GM18867 (cell line): ENCODE data around the gene FAM110D.

ENCODE experiments used
- ATAC-seq: cut with Tn5 transposase; IDR thresholded peaks from one replicate; pipeline ENCODE4 v1.9.1; 2021; ENCODE audit warnings: mild to moderate bottlenecking, moderate library complexity; ENCODE audit not compliant: unreplicated experiment

Gene FAM110D

DNA sequence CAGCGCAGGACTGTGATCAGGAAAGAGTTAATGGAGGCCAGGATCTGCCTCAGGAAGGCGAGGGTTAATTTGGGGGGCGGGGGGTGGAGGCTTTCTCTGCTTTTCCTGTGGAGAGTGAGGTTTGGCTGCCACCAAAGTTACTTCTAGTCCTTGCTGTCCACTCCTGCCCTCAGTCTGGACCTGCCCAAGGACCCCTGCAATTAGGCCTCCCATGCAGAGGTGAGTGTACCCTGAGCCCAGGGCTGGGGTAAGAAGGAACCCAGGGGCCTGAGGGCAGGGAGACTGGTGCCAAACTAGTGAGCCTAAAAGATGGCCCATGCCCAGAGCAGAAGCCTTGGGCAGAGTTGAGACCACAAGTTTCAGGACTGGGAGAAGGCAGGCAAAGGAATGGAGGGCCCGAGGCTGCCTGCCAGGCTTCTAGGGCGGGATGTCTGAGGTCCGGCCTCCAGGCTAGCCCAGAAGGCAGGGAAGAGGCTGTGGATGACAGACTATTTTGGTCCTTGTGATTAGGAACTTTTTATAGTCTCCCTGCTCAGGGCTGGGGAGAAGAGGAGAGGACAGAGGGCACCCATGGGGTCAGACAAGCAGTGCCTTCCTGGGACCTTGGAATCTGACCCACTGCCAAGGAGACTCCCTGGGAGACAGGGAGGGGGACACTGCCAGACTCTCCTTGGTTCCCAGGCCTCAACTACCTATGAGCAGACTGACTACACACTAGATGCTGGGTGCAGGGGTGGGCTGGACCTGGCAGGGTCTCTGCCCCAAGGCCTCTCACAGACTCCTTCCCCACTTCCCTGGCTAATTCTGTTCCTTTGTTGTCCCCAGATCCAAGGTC is at the start of gene FAM110D:
TSS of gene FAM110D (plus strand) at position 172 of the 835 bp plus-strand sequence. CDS start 2,213 bp downstream, outside the sequence.
- no peak for ATAC-seq

DNA sequence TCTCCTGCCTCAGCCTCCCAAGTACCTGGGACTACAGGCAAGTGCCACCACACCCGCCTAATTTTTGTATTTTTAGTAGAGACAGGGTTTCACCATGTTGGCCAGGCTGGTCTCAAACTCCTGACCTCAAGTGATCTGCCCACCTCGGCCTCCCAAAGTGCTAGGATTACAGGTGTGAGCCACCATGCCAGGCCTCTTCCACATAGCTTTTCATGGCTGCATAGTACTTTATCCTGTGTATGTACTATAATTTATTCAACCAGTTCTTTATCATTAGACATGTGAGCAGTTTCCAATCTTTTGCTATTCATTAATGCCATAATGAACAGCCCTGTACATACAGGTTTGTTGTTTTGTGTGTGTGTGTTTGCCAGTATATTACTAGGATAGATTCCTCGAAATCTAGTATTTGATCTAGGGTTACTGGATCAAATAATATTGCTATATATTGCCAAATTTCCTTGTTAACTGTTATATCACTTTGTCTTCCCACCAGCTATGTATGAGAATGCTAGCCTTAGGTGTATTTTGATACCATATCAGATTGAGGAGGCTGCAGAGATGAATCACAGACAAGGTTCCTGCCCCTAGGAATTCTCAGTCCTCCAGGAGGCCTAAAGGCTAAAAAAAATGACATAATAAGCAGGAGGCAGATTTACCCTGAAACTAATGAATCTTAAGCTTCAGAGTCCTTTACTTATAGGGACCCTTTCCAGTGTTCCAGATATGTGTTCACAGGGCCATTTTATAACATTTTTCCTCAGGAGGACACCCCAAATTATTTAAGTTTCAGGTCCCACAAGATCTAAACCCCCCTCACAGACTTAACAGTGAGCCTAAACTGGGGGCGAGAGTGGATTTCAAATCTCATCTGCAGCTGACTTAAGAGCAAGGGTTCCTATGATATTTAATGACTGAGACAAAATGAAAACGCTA is 49.4 kb upstream of the FAM110D start:
- ATAC-seq, result no peak

DNA sequence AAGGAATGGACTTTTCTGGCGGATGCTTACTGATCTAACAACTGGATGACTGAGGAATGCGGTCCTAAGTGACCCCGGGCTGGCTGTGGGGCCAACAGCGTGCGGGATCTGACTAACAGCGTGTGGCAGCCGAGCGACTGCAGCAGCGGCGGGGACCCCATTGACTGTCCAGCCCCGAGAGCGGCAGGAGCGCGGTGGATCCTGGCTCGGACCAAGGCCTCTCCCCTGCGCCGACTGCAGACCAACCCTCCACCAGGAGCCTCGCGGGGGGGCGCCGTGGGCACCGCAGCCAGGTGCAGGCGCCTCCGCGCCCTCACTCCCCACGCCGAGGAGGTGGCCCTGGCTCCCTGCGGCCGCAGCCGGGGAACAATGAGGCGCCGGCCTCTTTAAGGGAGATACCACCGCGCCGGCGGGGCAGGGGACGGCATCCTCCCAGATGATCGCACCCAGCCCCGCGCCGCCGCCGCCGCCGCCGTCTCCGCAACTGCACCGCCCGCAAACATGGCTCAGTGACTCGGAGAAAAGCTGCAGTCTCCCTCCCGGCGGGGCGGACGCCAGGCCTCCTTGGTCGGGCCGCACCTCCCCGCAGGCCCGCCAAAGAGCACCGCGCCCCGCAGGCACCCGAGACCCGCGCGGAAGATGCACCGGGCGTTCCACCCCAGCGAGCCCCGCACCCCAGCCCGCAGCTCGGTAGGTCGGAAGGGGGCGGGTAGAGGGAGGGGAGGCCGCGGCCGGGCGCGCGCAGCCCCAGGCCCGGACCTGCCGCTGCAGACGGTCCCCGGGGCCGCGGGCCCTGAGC is 47.9 kb upstream of the FAM110D start:
- ATAC-seq, result peak; percentile 51

DNA sequence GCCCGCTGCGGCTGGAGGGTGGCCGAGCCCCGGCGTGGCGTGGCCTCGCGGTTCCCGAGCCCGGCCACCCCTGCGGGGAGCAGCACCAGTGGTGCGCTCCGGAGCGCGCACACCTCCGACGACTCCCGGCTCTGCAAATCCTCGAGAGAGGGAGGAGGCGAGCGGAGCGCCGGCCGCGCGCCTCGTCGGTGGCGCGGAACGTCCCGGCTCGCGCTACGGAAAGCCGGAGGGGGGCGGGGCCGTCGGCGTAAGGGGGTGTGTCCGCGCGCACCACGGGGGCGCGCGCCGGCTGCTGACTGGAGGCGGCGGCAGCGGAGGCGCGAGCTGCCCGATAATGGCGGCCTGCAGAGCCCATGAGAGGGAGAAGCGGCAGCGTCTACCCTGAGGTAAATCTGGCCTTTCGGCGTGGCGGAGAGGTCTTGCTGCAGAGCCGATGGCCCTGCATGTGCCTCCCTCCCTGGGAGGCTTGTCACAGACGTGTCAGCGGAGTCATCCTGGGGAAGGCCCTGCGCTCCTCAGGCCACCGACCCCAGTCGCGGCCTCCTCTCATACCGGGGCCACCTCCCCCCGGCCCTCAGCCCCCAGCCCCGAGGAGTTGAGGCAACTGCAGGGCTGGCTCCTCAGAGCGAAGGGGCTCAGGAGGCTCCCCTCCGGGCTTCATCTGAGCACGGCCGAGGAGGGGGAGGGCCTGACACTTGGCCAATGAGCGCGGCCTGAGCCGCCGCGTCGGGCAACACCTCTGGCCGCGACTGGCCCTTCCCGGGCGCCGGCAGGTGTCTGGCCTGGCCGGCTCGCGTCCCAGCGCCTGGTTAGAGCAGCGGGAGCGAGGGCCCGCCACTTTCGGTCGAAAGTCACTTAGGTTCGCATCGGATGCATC is 47.1 kb upstream of the FAM110D start, which contains the start of gene PDIK1L:
TSS of gene PDIK1L (plus strand) at position 295 of the 877 bp plus-strand sequence. CDS start 2,485 bp downstream, outside the sequence.
- ATAC-seq, result peak; percentile 73

DNA sequence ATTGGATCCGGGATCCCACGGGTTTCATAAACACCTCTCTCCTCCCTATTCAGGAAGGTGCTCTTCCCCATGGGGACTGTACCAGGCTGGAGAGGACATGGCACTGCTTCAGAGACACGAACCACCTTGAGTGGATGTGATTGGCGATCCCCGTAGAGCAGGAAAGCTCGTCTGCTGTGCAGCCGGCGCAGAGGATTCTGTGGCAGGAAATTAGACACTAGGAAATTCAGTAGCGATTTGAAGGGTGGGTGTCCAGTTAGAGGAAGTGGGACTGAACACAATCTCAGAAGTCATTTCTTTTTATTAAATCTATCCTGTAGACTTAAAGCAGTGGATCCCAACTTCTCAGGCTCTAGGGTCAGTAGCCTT is 46.5 kb upstream of the FAM110D start:
- no peak for ATAC-seq

- ATAC-seq, result no peak
These were observed 44.5 kb upstream of the FAM110D start for GRCh38 chr1:26114165-26114927.

- no peak for ATAC-seq
These were observed 38.8 kb upstream of the FAM110D start for GRCh38 chr1:26119892-26120608.

DNA sequence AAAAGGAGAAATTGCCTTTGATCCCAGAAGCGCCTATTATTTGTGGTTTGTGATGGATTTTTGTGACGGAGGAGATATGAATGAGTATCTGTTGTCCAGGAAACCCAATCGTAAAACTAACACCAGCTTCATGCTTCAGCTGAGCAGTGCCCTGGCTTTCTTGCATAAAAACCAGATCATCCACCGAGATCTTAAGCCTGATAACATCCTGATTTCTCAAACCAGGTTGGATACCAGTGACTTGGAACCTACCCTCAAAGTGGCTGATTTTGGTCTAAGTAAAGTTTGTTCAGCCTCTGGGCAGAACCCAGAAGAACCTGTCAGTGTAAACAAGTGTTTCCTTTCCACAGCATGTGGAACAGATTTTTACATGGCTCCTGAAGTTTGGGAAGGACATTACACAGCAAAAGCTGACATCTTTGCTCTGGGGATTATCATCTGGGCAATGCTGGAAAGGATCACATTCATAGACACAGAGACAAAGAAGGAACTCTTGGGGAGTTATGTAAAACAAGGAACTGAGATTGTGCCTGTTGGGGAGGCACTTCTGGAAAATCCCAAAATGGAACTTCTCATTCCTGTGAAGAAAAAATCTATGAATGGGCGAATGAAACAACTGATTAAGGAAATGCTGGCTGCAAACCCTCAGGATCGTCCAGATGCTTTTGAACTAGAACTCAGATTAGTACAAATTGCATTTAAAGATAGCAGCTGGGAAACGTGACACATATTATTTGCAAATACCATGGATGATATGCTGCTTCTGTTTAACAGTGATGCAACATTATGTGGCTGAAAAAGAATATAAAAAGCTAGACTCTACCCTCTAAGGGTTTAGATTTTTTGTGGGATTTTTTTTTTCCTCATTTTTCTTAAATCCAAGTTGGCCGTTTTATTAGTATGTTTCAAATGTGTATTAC is 36.8 kb upstream of the FAM110D start:
- no peak for ATAC-seq

DNA sequence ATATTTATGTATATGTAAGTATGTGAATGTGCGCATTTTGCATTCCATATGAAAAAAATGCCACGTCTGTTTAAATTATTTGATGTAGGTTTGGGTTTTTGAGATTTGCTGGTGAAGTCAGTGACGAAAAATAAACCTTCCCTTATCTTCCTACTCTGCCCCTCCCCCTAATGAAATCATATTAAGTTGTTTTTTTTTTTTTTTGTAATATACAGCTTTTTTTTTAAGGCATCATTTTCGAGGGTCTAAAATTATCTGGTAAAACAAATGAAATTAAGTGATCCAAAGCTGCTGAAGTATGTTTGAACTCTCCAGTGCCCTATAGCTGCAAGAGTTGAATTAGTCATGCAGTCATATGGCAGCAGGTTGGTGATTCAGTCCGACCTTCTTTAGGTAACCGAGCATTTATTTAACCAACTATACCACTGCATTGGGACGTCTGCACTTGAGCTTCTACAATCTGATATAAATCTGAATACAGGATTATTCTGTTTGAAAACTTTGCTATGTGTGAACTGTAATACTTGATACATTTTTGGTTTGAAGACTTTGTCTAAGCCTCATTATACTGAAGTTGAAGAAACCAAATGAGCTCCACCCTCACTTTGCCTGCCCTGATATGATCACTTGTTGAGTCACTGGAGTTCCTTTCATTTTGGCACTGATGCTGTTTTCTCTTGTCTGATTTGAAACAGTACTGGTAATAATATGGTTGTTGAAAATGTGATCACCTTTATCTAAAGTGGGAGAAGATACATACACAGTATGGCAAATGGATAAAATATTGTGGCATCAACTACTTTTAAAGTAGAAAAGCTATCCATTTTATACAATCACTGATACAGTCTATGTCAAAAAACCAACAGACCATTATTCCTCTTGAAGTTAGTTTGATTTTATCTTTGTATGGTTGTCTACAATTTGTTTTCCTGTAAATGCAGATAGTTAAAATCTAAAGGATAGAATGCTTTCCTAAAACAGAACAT is 35.6 kb upstream of the FAM110D start:
- no peak for ATAC-seq

DNA sequence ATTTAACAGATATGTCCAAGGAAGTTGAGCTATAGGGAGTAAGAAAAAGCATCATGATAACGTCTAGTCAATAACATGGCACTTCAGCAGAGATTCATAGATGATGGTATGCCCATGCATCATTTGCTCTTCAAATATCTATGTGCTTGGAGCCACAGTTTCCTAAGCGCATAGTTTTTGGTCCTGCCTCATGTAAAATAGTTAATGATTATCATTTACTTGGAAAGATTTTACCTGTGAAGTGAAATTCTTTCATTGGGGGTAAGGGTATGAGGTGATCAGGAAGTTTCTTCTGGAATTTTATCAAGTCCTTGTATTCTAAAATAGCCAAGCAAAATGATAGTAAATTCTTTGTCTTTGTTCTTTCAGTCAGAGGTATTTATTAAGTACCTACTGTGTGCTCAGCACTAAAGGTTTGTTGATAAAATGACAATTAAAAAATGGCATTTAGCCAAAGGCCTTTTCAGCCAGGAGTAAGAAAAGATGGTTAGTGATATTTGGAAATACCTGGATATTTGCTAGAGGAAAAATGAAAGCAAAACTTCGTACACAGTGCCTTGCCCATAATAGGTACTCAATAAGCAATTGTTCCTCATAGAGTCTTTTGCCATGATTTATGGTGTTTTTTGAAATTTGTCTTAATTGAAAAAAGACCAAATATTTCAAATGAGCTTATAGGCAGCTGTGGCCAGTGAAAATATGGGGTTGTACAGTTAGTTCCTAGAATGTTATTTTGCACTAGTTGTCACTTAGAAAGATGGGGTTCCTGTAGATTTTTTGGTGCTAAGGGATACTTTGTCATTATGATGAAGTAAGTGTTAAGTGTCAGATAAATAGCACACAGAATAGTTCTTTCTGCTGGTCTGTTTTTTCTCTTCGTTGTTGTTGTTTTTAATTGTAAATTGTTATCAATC is 34.2 kb upstream of the FAM110D start:
- ATAC-seq, result no peak

DNA sequence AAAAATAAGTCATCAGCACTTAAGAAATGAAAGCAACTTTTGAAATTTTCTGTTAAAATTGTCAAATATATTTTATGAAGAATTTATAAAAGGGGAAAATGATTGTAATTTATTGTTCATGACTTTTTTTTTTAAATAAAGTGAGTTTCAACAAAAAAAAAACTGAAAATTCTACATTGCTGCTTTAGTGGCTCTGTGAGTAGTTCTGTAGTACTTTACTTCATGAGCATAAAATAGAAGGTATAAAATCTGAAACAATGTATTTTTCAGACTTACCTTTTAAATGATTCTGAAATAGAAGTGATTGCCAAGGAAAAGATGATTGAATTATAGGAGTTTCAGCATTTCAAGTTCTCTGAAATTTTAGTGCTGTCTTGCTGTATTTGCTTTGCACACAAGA is 33.5 kb upstream of the FAM110D start:
- no peak for ATAC-seq

GRCh38 chr1:26125946-26126320 is 32.9 kb upstream of the FAM110D start:
- ATAC-seq, result no peak

DNA sequence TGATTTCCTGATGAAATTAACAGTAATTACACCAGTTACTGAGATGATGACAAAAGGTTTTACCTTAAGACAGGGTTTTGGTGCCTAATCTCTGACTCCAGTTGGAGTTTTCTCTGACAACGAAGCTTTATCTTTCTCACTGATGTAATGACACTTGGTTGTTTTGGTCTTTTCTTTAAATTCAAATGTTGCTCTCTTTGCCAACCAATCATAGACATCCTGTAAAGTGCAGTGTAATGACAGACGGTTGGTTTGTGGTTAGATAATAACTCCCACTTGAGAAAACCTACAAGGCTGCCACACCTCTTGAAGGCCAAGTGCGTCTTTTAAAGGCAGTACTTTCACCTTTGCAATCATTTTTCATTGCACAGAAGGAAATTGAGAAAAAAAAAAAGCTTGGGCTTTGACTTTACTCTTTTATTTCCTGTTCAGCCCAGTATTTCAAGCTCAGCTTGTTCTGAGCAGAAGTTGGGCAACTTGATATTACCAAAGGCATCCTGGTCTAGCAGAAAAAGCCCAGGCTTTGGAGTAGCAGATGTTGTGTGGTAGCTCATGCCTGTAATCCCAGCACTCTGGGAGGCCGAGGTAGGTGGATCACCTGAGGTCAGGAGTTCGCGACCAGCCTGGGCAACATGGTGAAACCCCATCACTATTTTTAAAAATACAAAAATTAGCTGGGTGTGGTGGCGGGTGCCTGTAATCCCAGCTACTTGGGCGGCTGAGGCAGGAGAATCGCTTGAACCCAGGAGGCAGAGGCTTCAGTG is 32.4 kb upstream of the FAM110D start:
- peak; percentile 82 for ATAC-seq
